Fibroblast of the aortic adventitia (primary cell): ENCODE results near the gene SPI1. TPM values are rescaled to one million over a fixed set of nuclear protein-coding genes. Genes with fewer than 3 reads are reported as not detected.
"Not testable (repeated sequence)": the region's sequence is repeated elsewhere in the genome, so short reads cannot be mapped to it uniquely, and the experiment has no call there.

ENCODE experiments used
- DNase-seq: peaks from one replicate; pipeline ENCODE4 v3.0.0-alpha.2; 2010; ENCODE audit warnings: low read depth
- H3K4me3 ChIP-seq: 2 replicates; pipeline ENCODE4 v1.5.1; 2011; ENCODE audit warnings: low read depth, mild to moderate bottlenecking, control low read depth, low read length, moderate library complexity
- CTCF ChIP-seq: IDR thresholded peaks from 2 replicates; pipeline ENCODE4 v1.5.1; 2011; ENCODE audit warnings: mild to moderate bottlenecking, low read length, control low read depth, inconsistent platforms; ENCODE audit not compliant: insufficient read depth
- total RNA-seq: library from RNA; depleted of rRNA; stranded (reverse); fragments of >200 nt; gene quantifications from 2 replicates; pipeline ENCODE4 v1.2.3, GENCODE V29; 2012; ENCODE audit warnings: low replicate concordance

The SPI1 gene
- total RNA-seq, 1 donor: not detected

DNA sequence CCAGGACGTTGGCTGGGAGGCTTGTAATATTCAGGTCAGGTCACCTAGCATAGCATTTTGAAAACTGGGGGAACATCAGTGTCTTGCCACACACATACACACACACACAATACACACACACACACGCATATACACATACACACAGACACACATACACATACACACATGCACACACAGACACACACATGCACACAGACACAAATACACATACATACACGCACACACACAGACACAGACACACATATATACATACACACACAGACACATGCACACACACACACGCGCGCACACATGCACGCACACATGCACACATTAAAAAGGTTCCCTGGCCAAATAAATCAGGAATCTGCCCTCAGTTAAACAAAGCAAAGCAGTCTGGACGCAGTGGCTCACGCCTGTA is 38.3 kb downstream of the SPI1 start:
- DNase-seq: no peak
- no peak overlapping the region for H3K4me3 ChIP-seq
- TF ChIP-seq CTCF: no peak

DNA sequence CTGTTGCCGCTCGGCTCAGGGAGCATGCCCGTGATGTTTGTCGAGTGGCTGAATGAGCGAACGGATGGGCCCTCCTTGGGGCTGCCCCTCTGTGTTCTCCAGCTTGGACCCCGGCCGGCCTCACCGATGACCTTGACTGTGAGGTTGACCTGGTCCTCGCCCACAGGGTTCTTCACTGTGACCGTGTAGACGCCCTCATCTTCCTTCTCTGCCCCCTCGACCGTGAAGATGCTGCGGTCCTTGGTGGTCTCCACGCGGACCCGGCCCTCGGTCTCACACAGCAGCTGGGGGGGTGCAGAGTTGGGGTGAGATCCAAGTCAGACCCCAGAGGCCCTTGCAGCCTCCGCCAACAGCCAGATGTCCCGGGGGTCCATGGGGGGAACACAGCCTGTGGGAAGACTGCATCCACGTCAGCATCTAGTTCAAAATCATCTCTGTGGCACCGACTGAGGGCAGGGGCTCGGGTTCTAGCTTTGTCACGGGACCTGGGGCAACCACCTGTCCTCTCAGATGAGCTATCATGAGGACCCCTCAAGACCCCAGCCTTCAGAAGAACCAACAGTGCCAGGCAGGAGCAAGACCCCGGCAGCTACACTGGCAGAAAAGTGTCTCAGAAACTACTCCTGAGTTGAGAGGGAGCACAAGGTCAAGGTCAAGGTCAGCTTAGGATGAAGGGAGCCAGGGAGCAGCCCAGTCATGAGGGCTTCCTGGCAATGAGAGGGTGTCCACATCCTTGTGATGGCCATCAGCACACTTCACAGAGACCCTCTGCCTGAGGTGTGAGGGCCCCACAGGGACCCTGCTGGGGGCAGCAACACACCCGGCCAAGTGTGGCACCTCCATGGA is 39.7 kb downstream of the SPI1 start:
- no peak for DNase-seq
- H3K4me3 ChIP-seq: no peak overlapping the region

GRCh38 chr11:47337229-47337924 is 41.0 kb downstream of the SPI1 start:
- no peak overlapping the region for H3K4me3 ChIP-seq
- no peak for TF ChIP-seq CTCF
- no peak for DNase-seq

More for the DNA sequence above, 39.7 kb downstream of the SPI1 start:
- TF ChIP-seq CTCF: no peak

DNA sequence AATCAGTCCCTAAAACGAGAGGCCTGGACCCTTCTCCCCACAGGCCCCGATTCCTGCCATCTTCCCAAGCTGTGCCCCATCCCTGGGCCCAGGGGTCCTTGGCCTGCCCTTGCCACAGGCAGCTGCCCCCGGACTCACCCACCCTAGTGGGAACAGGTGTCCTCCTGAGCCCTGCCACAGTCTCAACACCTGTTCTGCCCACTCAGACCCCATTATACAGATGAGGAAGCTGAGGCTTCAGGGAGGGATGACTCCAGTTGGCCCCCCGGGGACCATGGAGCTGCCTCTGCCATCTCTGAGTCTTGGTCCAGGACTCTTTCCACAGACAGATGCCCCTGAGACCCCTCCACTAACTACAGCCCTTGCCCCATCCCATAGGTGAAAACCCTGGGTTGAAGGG is 41.8 kb downstream of the SPI1 start:
- no peak for DNase-seq
- TF ChIP-seq CTCF: no peak

DNA sequence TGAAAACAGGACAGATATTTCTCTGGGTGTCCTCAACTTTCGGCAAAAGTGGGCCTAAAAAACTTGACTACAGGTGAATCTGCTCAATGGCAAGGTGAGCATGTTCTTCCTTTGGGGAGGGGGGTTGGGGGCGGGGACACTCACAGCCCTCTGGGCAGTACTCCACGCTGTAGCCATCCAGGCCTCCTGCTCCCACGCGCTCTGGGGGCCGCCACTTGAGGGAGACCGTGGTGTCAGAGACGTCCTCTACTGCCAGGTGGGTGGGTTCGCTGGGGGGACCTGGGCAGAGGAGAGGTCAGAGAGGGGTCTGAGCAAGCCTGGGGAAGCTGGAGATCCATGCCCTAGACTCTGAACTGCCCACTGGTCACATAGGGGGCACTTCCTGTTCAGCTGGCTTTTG is 42.6 kb downstream of the SPI1 start:
- H3K4me3 ChIP-seq: no peak overlapping the region
- no peak for DNase-seq
- TF ChIP-seq CTCF: no peak

More for the DNA sequence above, 41.8 kb downstream of the SPI1 start:
- no peak overlapping the region for H3K4me3 ChIP-seq

DNA sequence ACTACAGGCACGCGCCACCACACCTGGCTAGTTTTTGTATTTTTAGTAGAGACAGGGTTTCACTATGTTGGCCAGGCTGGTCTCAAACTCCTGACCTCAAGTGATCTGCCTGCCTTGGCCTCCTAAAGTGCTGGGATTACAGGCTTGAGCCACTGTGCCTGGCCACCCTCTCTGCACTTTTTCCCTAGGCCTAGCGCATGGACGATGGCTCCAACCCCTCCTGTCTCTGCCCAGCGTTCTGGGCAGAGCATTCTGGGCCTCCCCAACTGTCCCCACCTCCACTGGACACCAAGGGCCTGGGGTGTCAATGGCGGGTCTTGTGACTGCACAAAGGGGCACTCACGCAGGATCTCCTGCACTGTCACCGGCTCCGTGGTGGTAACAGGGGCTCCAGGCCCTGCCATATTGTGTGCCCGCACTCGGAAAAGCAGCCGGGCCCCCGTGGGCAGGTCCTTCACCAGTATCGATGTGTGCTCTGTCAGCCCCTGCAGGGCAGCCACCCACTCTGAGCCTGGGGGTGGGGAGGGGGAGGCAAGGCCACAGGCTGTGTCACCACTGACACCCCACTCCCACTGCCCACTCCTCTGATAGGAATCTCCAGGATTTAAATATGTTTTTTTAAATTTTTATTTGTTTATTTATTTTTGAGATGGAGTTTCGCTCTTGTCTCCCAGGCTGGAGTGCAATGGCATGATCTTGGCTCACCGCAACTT is 43.5 kb downstream of the SPI1 start:
- not testable (repeated sequence) for H3K4me3 ChIP-seq, DNase-seq
